Epithelial cell of proximal tubule (primary cell): ENCODE measurements around the gene LMF1. TPM values are rescaled to one million over a fixed set of nuclear protein-coding genes. Genes with fewer than 3 reads are reported as not detected.

Source experiments
- DNase-seq: peaks from one replicate; pipeline ENCODE4 v3.0.0-alpha.2; 2011; ENCODE audit warnings: low read depth
- H3K4me3 ChIP-seq: 2 replicates; pipeline ENCODE4 v1.5.1; 2011; ENCODE audit warnings: low read depth, mild to moderate bottlenecking, low read length
- CTCF ChIP-seq: conservative IDR thresholded peaks from 2 replicates; pipeline ENCODE4 v1.5.1; 2012; ENCODE audit warnings: low read depth, mild to moderate bottlenecking, low read length
- total RNA-seq: library from RNA; depleted of rRNA; stranded (reverse); fragments of >200 nt; gene quantifications from 2 replicates; pipeline ENCODE4 v1.2.3, GENCODE V29; 2015

The LMF1 gene
- total RNA-seq, 1 donor from 2014 or later, result 8.2 TPM

DNA sequence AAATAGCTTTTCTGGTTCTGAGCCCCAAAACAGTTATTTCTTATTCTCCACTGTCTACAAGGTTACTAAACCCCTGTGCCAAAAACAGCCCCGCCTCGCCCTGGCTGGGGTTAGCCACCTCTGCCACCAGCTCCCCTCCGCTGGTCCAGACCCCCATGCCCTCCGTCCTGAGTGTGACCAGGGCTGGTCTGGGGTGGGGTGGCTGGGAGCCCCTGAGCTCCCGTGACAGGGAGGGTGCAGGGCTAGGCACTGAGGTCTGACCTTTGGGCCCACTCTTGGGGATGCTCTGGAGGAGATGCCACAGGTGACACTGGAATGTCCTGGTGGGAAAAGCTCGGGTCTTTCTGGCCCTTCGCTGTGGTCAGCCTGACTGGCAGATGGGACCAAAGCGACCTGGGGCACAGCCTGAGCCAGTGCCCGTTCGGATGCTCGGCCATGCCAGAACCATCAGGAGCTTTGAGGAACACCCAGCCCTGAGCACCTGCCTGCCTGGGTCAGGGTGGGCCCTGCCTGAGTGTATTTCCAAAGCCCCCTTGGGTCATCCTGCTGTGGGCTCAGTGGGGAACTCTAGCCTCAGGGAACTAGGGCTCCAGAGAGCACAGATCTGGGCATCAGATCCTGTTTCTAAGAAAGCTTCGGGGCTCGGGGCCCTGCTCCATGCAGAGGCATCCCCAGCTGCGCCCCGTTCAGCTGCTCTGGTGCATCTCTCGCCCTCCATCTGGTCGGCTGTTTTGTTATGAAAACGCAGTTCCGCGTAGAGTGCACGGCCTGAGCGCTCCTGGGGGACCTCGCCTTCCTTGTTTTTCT is 98.1 kb downstream of the LMF1 start:
- TF ChIP-seq CTCF, result no peak
- no peak for DNase-seq
- H3K4me3 ChIP-seq, result no peak overlapping the region

- TF ChIP-seq CTCF, result no peak
- no peak overlapping the region for H3K4me3 ChIP-seq
- no peak for DNase-seq
Observed at GRCh38 chr16:871562-872345, 99.0 kb downstream of the LMF1 start.

DNA sequence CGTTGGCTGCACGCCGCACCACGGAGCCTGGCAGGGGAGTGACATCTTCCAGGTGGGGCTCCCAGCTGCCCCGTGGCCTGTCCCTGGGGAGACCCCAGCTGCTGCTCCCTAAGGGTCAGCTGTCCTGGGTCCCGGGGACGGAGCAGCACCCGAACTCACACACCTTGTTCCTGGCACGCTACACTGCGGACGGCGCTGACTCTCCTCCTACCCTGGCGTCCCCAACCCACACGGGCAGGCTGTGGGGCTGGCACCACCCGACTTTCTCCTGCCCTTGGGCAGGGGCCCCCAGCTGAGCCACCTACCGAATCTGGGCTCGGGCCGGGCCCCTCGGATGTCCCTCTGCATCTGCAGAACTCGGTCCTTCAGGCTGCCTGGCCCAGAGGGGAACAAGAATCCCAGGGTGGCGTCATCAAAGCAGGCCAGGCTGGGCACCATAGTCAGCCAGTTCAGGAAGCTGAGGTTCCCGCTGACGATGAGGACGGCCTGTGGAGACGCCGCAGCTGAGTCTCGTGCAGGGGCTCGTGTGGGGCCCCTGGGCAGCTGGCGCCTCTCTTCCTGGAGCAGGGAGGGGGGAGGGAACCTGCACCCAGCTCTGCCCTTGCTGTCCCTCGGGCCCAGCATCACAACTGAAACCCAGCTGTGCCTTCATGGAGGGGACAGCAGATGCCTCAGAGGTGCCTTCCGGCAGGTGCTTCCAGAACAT is 99.8 kb downstream of the LMF1 start:
- no peak for DNase-seq
- no peak overlapping the region for H3K4me3 ChIP-seq
- TF ChIP-seq CTCF, result no peak

DNA sequence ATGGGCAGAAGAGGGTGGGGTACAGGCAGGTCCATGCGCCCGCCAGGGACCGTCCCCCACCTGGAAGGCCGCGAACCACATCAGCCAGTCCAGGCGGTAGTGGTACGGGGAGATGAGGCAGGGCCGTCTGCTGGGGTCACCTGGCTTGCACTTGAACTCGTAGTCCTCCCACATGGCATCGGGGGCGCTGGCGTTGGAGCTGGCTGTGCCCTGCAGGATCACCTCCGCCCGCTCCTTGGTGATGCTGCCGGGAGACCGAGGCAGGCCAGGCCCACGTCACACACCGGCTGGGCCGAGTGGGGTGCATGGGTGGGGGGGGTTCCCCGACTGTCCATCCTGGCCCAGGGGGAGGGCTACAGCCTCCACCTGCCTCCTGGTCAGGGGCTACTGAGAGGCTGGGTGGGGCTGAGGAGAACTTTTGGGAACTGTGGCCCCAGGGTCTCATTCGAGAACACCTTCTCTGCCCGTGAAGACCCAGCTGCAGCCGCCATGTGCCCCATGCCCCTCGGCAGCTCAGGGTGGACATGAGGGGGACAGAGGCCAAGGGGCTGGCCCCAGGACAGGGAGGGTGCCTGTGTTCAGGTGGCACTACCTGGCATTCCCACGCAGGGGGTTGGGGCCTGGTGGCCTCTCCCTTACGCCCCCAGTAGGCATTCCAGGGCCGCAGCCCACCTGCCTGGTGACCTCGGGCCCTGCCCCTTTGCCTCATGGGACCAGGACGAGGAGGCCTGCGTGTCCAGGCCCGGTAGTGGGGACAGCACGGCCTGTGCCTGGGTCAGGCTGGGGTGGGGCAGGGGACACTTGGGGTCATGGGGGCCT is 100.8 kb downstream of the LMF1 start:
- no peak for DNase-seq
- H3K4me3 ChIP-seq, result no peak overlapping the region
- no peak for TF ChIP-seq CTCF

- no peak for TF ChIP-seq CTCF
- H3K4me3 ChIP-seq, result no peak overlapping the region
Observed at GRCh38 chr16:868846-869822, 101.7 kb downstream of the LMF1 start.

More at GRCh38 chr16:868846-869822, 101.7 kb downstream of the LMF1 start:
- no peak for DNase-seq
